ENCODE measurements around the gene MINDY4. TPM values are rescaled to one million over a fixed set of nuclear protein-coding genes. Genes with fewer than 3 reads are reported as not detected.

The MINDY4 gene
- total and polyA plus RNA-seq, 9 donors, result 6.9 to 30.3 (median 18.2) TPM

DNA sequence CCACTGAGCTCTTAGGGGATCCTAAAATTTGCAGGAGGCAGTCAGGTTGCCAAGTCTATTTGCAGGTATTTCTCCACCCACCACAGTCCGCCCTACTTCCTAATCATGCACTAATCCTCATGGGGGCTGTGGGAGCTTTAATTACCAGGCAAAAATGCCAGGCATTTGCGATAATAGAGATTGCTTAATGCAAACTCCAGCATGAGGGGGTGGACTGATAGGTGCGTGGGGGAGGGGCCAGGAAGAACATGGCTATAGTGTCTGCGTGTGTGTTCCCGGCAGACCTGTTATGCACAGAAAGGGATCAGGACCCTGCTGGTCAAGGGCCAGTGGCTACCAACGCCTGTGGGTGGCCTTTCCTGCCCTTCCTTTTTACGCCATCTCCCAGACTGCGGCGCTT lies 124.8 kb downstream of the MINDY4 start:
- no peaks in the 10 kb centered on the region for H3K27me3 ChIP-seq
- 57 to 72% (median 61%) methylated on average over 9 of the region's 9 CpGs for WGBS, 3 donors
- no peak overlapping the region for H3K27ac ChIP-seq
- TF ChIP-seq EP300 (IDR thresholded peaks at IDR 0.05), result no peak
- TF ChIP-seq, protein P1, sequence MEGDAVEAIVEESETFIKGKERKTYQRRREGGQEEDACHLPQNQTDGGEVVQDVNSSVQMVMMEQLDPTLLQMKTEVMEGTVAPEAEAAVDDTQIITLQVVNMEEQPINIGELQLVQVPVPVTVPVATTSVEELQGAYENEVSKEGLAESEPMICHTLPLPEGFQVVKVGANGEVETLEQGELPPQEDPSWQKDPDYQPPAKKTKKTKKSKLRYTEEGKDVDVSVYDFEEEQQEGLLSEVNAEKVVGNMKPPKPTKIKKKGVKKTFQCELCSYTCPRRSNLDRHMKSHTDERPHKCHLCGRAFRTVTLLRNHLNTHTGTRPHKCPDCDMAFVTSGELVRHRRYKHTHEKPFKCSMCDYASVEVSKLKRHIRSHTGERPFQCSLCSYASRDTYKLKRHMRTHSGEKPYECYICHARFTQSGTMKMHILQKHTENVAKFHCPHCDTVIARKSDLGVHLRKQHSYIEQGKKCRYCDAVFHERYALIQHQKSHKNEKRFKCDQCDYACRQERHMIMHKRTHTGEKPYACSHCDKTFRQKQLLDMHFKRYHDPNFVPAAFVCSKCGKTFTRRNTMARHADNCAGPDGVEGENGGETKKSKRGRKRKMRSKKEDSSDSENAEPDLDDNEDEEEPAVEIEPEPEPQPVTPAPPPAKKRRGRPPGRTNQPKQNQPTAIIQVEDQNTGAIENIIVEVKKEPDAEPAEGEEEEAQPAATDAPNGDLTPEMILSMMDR (IDR thresholded peaks at IDR 0.05), result no peak
- TF ChIP-seq POLR2A (IDR thresholded peaks at IDR 0.05), result no peak
- DNase-seq, result no peak
- peaks cover 7% of the 10 kb centered on the region for H3K4me1 ChIP-seq (ENCODE audit: insufficient read depth)
- no peaks in the 10 kb centered on the region for H3K36me3 ChIP-seq
- intact Hi-C loops (cut with DNase I), result no loop called here
- no peaks in the 10 kb centered on the region for H3K9me3 ChIP-seq
- no peak overlapping the region for H3K4me3 ChIP-seq

DNA sequence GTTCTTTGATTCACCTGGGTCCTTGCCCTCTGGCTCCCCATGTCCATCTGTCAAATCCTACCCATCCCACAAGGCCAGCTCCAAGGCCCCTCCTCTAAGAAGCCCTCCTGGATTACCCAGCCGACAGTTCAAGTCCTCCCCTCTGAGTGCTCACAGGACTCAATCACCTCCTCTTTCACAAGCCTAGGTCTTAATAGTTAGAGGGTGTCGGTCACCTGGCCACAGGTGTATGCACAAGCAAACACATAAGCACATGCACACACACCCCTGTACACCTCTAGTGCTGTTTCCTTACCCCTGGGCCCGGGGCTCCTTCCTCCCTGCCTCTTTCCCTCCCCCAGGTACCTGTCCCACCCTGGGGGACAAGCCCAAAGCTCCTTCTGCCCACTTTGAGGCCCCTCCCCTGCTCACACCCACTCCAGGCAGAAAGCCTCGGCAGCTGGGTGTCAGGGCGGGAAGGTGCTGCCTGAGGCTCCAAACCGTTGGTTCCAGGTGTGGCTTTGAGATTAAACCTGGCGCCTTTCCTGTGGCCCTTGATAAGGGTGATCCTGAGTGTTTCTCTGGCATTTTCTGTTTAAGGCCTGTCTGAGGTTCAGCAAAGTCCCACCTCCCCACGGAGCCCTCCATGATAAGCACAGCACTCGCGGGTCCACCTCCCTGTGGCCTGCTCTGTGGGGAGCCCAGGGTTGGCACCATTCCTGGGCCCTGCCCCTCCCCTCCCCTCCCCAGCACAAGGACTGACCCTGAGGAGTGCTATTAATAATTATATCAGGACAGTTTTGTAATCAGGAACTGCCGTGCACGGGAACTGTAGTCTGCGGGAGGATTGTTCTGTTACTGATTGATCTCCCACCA lies 125.8 kb downstream of the MINDY4 start:
- no peaks in the 10 kb centered on the region for H3K27me3 ChIP-seq
- TF ChIP-seq EP300 (IDR thresholded peaks at IDR 0.05) (no peak), POLR2A (IDR thresholded peaks at IDR 0.05) (no peak)
- TF ChIP-seq, protein P1 (IDR thresholded peaks at IDR 0.05), result no peak
- H3K9me3 ChIP-seq, result no peaks in the 10 kb centered on the region
- H3K4me3 ChIP-seq, result no peak overlapping the region
- H3K4me1 ChIP-seq (ENCODE audit: insufficient read depth), result peaks cover 7% of the 10 kb centered on the region
- H3K27ac ChIP-seq, result no peak overlapping the region
- peak in 1 of 5 donors; percentile 57 for DNase-seq
- intact Hi-C loops (cut with DNase I), result no loop called here
- H3K36me3 ChIP-seq, result no peaks in the 10 kb centered on the region
- 19 to 30% (median 27%) methylated on average over 13 of the region's 13 CpGs for WGBS, 3 donors

DNA sequence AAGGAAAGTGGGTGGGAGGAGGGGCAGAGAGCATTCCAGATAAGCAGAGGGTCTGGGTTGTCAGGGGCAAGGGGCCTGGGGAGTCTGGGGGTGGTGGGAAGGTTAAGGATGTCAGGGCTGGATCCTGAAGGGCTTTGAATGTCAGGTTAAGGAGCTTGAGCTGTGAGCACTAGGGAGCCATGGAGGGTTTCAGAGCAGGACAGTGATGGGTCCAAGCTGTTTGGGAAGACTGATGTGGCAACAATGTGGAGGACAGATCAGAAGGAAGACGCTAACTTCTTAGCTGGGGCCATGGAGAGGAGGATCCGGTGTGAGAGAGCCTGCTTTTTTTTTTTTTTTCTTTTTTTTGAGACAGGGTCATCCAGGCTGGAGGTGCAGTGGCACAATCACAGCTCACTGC lies 126.6 kb downstream of the MINDY4 start:
- Histone ChIP-seq H3K27me3 (no peaks in the 10 kb centered on the region), H3K36me3 (no peaks in the 10 kb centered on the region), H3K4me3 (no peak overlapping the region), H3K9me3 (no peaks in the 10 kb centered on the region), H3K4me1 (ENCODE audit: insufficient read depth) (peaks cover 7% of the 10 kb centered on the region), H3K27ac (no peak overlapping the region)
- DNase-seq, result no peak
- WGBS, 3 donors, result 67 to 70% (median 68%) methylated on average over 2 of the region's 2 CpGs
- intact Hi-C loops (cut with DNase I), result no loop called here
- no peak for TF ChIP-seq POLR2A (IDR thresholded peaks at IDR 0.05)
- TF ChIP-seq, protein P1 (IDR thresholded peaks at IDR 0.05), result no peak
- no peak for TF ChIP-seq EP300 (IDR thresholded peaks at IDR 0.05)

DNA sequence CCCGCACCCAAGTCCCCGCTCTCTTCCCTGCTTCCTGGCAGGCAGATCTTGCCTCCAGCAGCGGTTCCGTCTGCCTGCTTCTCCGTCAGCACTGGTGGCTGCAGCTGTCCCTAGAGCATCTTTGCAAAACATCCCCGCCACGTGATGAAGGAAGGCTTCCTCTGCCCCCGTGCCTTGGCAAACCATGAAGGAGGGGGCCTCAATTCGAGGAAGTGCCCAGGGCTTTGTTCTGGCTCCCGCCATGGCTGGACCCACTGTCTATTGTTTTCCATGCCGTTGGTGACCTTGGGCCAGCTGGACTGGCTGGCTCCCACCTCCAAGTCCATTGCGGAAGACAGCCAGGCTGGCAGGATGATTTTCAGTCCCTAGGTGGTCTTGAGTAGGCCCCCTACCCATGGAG lies 127.2 kb downstream of the MINDY4 start:
- Histone ChIP-seq H3K27me3 (no peaks in the 10 kb centered on the region), H3K27ac (no peak overlapping the region), H3K9me3 (no peaks in the 10 kb centered on the region), H3K4me3 (no peak overlapping the region), H3K4me1 (ENCODE audit: insufficient read depth) (peaks cover 7% of the 10 kb centered on the region), H3K36me3 (no peaks in the 10 kb centered on the region)
- no peak for TF ChIP-seq POLR2A (IDR thresholded peaks at IDR 0.05)
- TF ChIP-seq, protein P1 (IDR thresholded peaks at IDR 0.05), result no peak
- DNase-seq, result no peak
- intact Hi-C loops (cut with DNase I), result no loop called here
- 51 to 71% (median 64%) methylated on average over 12 of the region's 12 CpGs for WGBS, 3 donors
